B cell (primary cell): ENCODE results near the gene USP49. TPM values are rescaled to one million over a fixed set of nuclear protein-coding genes. Genes with fewer than 3 reads are reported as not detected.

Experiments used
- ATAC-seq: fragments of 200-7000 bp; cut with Tn5 transposase; one replicate; pipeline ENCODE4 v1.10.0; 2021; ENCODE audit warnings: low read depth, mild to moderate bottlenecking, moderate number of reproducible peaks, moderate library complexity
- CTCF ChIA-PET: fragments of 350-600 bp; sonication (Branson Sonifier 250); formaldehyde crosslinking; loops from one replicate; lab custom pipeline; 2021; ENCODE audit warnings: antibody characterized with exemption, inconsistent platforms; lab: Charles Lee
- POLR2A ChIA-PET: fragments of 350-600 bp; sonication (Branson Sonifier 250); formaldehyde crosslinking; loops from one replicate; lab custom pipeline; 2021; ENCODE audit warnings: antibody characterized with exemption; lab: Charles Lee
- DNase-seq: peaks from one replicate; pipeline ENCODE4 v3.0.0; 2013
- H2AFZ ChIP-seq: 2 replicates; pipeline ENCODE4 v1.6.1; 2012; ENCODE audit warnings: mild to moderate bottlenecking, low read depth, low read length; ENCODE audit not compliant: insufficient read depth, poor library complexity, severe bottlenecking
- H3K27ac ChIP-seq, 2 donors: 1 replicate in 1 of 2; 2 replicates in 1 of 2; pipeline ENCODE4 v1.5.1; 2012 to 2013; ENCODE audit warnings: low read length in 2 of 2, mild to moderate bottlenecking in 2 of 2, moderate library complexity in 1 of 2
- H3K27me3 ChIP-seq, 4 experiments: fragments of 200-600 bp in 1 of 4; sonication (generic) in 1 of 4; replicated peaks in 1 of 4; 1 replicate in 2 of 4; 2 replicates in 2 of 4; pipeline versions ENCODE4 v1.6.1 to v1.7.0; 2013 to 2016; ENCODE audit warnings: low read length in 3 of 4, mild to moderate bottlenecking in 2 of 4, mixed read lengths in 1 of 4, moderate library complexity in 1 of 4; ENCODE audit not compliant: insufficient read depth in 4 of 4, control insufficient read depth in 3 of 4; ENCODE audit errors: control extremely low read depth in 1 of 4
- H3K36me3 ChIP-seq, 2 experiments: replicated peaks in 1 of 2; 1 replicate in 1 of 2; 2 replicates in 1 of 2; pipeline versions ENCODE4 v1.6.1 to v1.7.1; 2013; ENCODE audit warnings: low read length in 1 of 2; ENCODE audit not compliant: insufficient read depth in 2 of 2, control insufficient read depth in 1 of 2; ENCODE audit errors: control extremely low read depth in 1 of 2, extremely low read depth in 1 of 2
- H3K4me1 ChIP-seq, 2 donors: fragments of 200-600 bp in 1 of 2; sonication (generic) in 1 of 2; 1 replicate in 1 of 2; 2 replicates in 1 of 2; pipeline versions ENCODE4 v1.5.1 to v1.6.1; 2013 to 2017; ENCODE audit warnings: low read length in 2 of 2; ENCODE audit not compliant: control insufficient read depth in 2 of 2, insufficient read depth in 2 of 2
- H3K4me2 ChIP-seq: replicated peaks from 2 replicates; pipeline ENCODE3; 2012; ENCODE audit warnings: mild to moderate bottlenecking, low read depth, low read length; ENCODE audit not compliant: poor library complexity, severe bottlenecking
- H3K4me3 ChIP-seq, 5 experiments: fragments of 200-600 bp in 1 of 5; sonication (generic) in 1 of 5; 1 replicate in 3 of 5; 2 replicates in 2 of 5; pipeline versions ENCODE4 v1.5.1 to v1.7.0; 2011 to 2016; ENCODE audit warnings: low read length in 4 of 5, mild to moderate bottlenecking in 4 of 5, low read depth in 2 of 5, control low read depth in 1 of 5, moderate library complexity in 1 of 5; ENCODE audit not compliant: insufficient read depth in 1 of 5; ENCODE audit errors: control extremely low read depth in 1 of 5, extremely low read depth in 1 of 5
- H3K79me2 ChIP-seq: fragments of 200-600 bp; sonication (generic); one replicate; pipeline ENCODE4 v1.6.0; 2016; ENCODE audit warnings: low read length; ENCODE audit not compliant: control insufficient read depth, insufficient read depth
- H3K9ac ChIP-seq: fragments of 200-600 bp; sonication (generic); 2 replicates; pipeline ENCODE4 v1.6.1; 2017; ENCODE audit warnings: mild to moderate bottlenecking, low read length, moderate library complexity
- H3K9me3 ChIP-seq, 3 donors: one replicate each; pipeline versions ENCODE4 v1.6.1 to v1.7.1; 2013; ENCODE audit warnings: low read length in 2 of 3; ENCODE audit not compliant: control insufficient read depth in 2 of 3, insufficient read depth in 1 of 3; ENCODE audit errors: control extremely low read depth in 1 of 3
- H4K20me1 ChIP-seq: 2 replicates; pipeline ENCODE4 v1.6.0; 2012; ENCODE audit warnings: mild to moderate bottlenecking, low read length; ENCODE audit not compliant: insufficient read depth, control insufficient read depth, poor library complexity, severe bottlenecking
- H3K27ac Mint-ChIP-seq: one replicate; pipeline ENCODE4 v1.8.0; 2021; ENCODE audit warnings: mixed read lengths
- H3K27me3 Mint-ChIP-seq: one replicate; pipeline ENCODE4 v1.8.0; 2021; ENCODE audit warnings: mixed read lengths
- H3K4me1 Mint-ChIP-seq: one replicate; pipeline ENCODE4 v1.8.0; 2021; ENCODE audit warnings: mixed read lengths
- H3K4me3 Mint-ChIP-seq: one replicate; pipeline ENCODE4 v1.8.0; 2021; ENCODE audit warnings: mixed read lengths
- H3K9me3 Mint-ChIP-seq: one replicate; pipeline ENCODE4 v1.8.0; 2022; ENCODE audit warnings: mixed read lengths; ENCODE audit not compliant: insufficient read depth
- EZH2 ChIP-seq: IDR thresholded peaks from 2 replicates; pipeline ENCODE4 v1.6.1; 2012; ENCODE audit warnings: borderline replicate concordance, low read depth, mild to moderate bottlenecking, moderate library complexity, low read length; ENCODE audit not compliant: insufficient read depth, poor library complexity, severe bottlenecking
- WGBS: methylation state at CpG from one replicate; pipeline ENCODE4 v1.1.5; 2013; ENCODE audit warnings: missing lambda C conversion rate; ENCODE audit not compliant: insufficient coverage; 5-methylcytosine and 5-hydroxymethylcytosine counted together
- intact Hi-C: fragments of 100-400 bp; cut with micrococcal nuclease; formaldehyde crosslinking; loops from one replicate; pipeline ENCODE4 v1.10.0; 2022
- polyA plus RNA-seq: library from polyadenylated mRNA; depleted of rRNA; stranded (reverse); fragments of >200 nt; gene quantifications from 2 replicates; pipeline ENCODE4 v1.2.3, GENCODE V29; 2012
- total RNA-seq, 2 donors: library from RNA; stranded (reverse); fragments of 120-200 nt in 1 of 2; gene quantifications; 1 replicate in 1 of 2; 2 replicates in 1 of 2; pipeline versions ENCODE4 v1.2.3 to v1.2.4, GENCODE V29; 2013 to 2022
- TF ChIP-seq, protein P1 (sequence below): fragments of 200-600 bp; IDR thresholded peaks from one replicate; pipeline ENCODE4 v1.8.0; 2022; ENCODE audit warnings: antibody characterized with exemption, mild to moderate bottlenecking

The USP49 gene
- total and polyA plus RNA-seq, 2 donors (not counting 1 experiment from before 2014, with no cell fraction given): 2.6 to 9.9 TPM

GRCh38 chr6:41783106-41783780, 111.9 kb downstream of the USP49 start:
- H3K4me3 ChIP-seq: no peak overlapping the region
- H3K27ac Mint-ChIP-seq: no peak overlapping the region
- peaks cover 4% of the 10 kb centered on the region for H4K20me1 ChIP-seq
- H3K4me3 Mint-ChIP-seq: peak overlapping the region; percentile 21
- H3K9ac ChIP-seq: no peak overlapping the region
- peaks cover 13% of the 10 kb centered on the region for H3K79me2 ChIP-seq
- DNase-seq (no peak), ATAC-seq (no peak)
- H3K36me3 ChIP-seq: no peaks in the 10 kb centered on the region
- H3K9me3 Mint-ChIP-seq: no peaks in the 10 kb centered on the region
- peaks cover 26 to 37% of the 10 kb centered on the region in 2 donors for H3K4me1 ChIP-seq
- H3K4me1 Mint-ChIP-seq: peaks cover 41% of the 10 kb centered on the region
- TF ChIP-seq, protein P1, sequence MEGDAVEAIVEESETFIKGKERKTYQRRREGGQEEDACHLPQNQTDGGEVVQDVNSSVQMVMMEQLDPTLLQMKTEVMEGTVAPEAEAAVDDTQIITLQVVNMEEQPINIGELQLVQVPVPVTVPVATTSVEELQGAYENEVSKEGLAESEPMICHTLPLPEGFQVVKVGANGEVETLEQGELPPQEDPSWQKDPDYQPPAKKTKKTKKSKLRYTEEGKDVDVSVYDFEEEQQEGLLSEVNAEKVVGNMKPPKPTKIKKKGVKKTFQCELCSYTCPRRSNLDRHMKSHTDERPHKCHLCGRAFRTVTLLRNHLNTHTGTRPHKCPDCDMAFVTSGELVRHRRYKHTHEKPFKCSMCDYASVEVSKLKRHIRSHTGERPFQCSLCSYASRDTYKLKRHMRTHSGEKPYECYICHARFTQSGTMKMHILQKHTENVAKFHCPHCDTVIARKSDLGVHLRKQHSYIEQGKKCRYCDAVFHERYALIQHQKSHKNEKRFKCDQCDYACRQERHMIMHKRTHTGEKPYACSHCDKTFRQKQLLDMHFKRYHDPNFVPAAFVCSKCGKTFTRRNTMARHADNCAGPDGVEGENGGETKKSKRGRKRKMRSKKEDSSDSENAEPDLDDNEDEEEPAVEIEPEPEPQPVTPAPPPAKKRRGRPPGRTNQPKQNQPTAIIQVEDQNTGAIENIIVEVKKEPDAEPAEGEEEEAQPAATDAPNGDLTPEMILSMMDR: no peak
- TF ChIP-seq EZH2: no peak
- no peaks in the 10 kb centered on the region for H3K9me3 ChIP-seq
- no peaks in the 10 kb centered on the region for H3K27me3 Mint-ChIP-seq
- no peaks in the 10 kb centered on the region for H3K27me3 ChIP-seq
- H3K27ac ChIP-seq: no peak overlapping the region
- POLR2A ChIA-PET: interaction anchor here (1.2 kb wide), 1 partner anchor 263 kb away, joined by 5 read pairs; no protein-coding TSS in a partner anchor
- 100% methylated on average over 4 of the region's 6 CpGs for WGBS
- no peak overlapping the region for H3K4me2 ChIP-seq
- H2AFZ ChIP-seq: no peak overlapping the region
- intact Hi-C loops: loop anchor here (10.0 kb wide), 1 partner anchor 942 kb away; the partner anchor contains the start of gene PRPH2
- CTCF ChIA-PET: interaction anchor here (1.4 to 10.0 kb wide), 3 partner anchors 138 to 263 kb away, joined by 4 to 198 read pairs (median 5); partner anchors contain the start of genes BYSL, MED20 and TAF8

GRCh38 chr6:41781366-41781730, 113.8 kb downstream of the USP49 start:
- CTCF ChIA-PET: interaction anchor here (1.2 to 10.0 kb wide), 6 partner anchors 13 to 433 kb away, joined by 3 to 198 read pairs (median 7); partner anchors contain the start of genes BYSL, MED20 and TAF8
- no peak for TF ChIP-seq EZH2
- TF ChIP-seq, protein P1: no peak
- Mint-ChIP-seq H3K27ac (no peak overlapping the region), H3K4me3 (peak overlapping the region; percentile 79), H3K4me1 (peaks cover 38% of the 10 kb centered on the region), H3K9me3 (no peaks in the 10 kb centered on the region), H3K27me3 (no peaks in the 10 kb centered on the region)
- H3K79me2 ChIP-seq: peaks cover 8% of the 10 kb centered on the region
- no CpG with 5 or more reads among the region's 3 CpGs for WGBS
- peaks cover 4% of the 10 kb centered on the region for H4K20me1 ChIP-seq
- H3K27ac ChIP-seq: no peak overlapping the region
- POLR2A ChIA-PET: interaction anchor here (0.6 to 1.0 kb wide), 3 partner anchors 269 to 387 kb away, joined by 3 to 6 read pairs (median 5); partner anchors contain the start of gene TAF8
- ATAC-seq (no peak), DNase-seq (no peak)
- intact Hi-C loops: loop anchor here (10.0 kb wide), 1 partner anchor 943 kb away; the partner anchor contains the start of gene PRPH2
- H2AFZ ChIP-seq: no peak overlapping the region
- no peak overlapping the region for H3K9ac ChIP-seq
- peaks cover 0 to 9% of the 10 kb centered on the region in 2 experiments for H3K36me3 ChIP-seq
- peak overlapping the region; percentile 90 for H3K4me2 ChIP-seq
- no peak overlapping the region for H3K4me3 ChIP-seq
- H3K27me3 ChIP-seq: no peaks in the 10 kb centered on the region
- peaks cover 26 to 37% of the 10 kb centered on the region in 2 donors for H3K4me1 ChIP-seq
- H3K9me3 ChIP-seq: no peaks in the 10 kb centered on the region
